Suprapubic skin (tissue), 4 donors: ENCODE results near the gene NTMT1. TPM values are rescaled to one million over a fixed set of nuclear protein-coding genes. Genes with fewer than 3 reads are reported as not detected.

Experiments used
- DNase-seq, 2 donors: peaks; one replicate each; pipeline ENCODE4 v3.0.0-alpha.2; 2019; ENCODE audit warnings: low spot score in 2 of 2
- H3K27ac ChIP-seq: fragments of 200-600 bp; sonication (generic); one replicate; pipeline ENCODE4 v1.5.1; 2019
- H3K27me3 ChIP-seq: fragments of 200-600 bp; sonication (generic); one replicate; pipeline ENCODE4 v1.5.1; 2019
- H3K36me3 ChIP-seq: fragments of 200-600 bp; sonication (generic); one replicate; pipeline ENCODE4 v1.5.1; 2019
- H3K4me1 ChIP-seq: fragments of 200-600 bp; sonication (generic); one replicate; pipeline ENCODE4 v1.5.1; 2019
- H3K4me3 ChIP-seq: fragments of 200-600 bp; sonication (generic); one replicate; pipeline ENCODE4 v1.5.1; 2019; ENCODE audit warnings: mild to moderate bottlenecking
- H3K9me3 ChIP-seq: fragments of 200-600 bp; sonication (generic); one replicate; pipeline ENCODE4 v1.5.1; 2019
- CTCF ChIP-seq, 2 donors: fragments of 200-600 bp in 1 of 2; fragments of 450-650 bp in 1 of 2; sonication (generic) in 1 of 2; IDR thresholded peaks; one replicate each; pipeline ENCODE4 v1.5.1; 2016 to 2019; ENCODE audit warnings: antibody characterized with exemption in 2 of 2, mild to moderate bottlenecking in 1 of 2, moderate library complexity in 1 of 2
- EP300 ChIP-seq: sonication (generic); formaldehyde crosslinking; IDR thresholded peaks from one replicate; pipeline ENCODE4 v1.6.1; 2017; ENCODE audit warnings: antibody characterized with exemption
- POLR2A ChIP-seq, 2 donors: fragments of 450-650 bp; IDR thresholded peaks; one replicate each; pipeline ENCODE4 v1.6.1; 2017; ENCODE audit warnings: antibody characterized with exemption in 2 of 2, mild to moderate bottlenecking in 2 of 2, moderate library complexity in 2 of 2
- POLR2AphosphoS5 ChIP-seq, 3 donors: sonication (generic); formaldehyde crosslinking; IDR thresholded peaks; one replicate each; pipeline ENCODE4 v1.6.1; 2017; ENCODE audit warnings: antibody characterized with exemption in 3 of 3
- WGBS: methylation state at CpG from one replicate; pipeline ENCODE4 v1.1.5; 2018; 5-methylcytosine and 5-hydroxymethylcytosine counted together
- total RNA-seq, 4 donors: library from RNA; depleted of rRNA; stranded (reverse); fragments of >200 nt; gene quantifications; one replicate each; pipeline ENCODE4 v1.1.0, GENCODE V29; 2016

Gene NTMT1
- total RNA-seq, 4 donors from 2014 or later, result 19.4 to 25.0 (median 20.8) TPM

GRCh38 chr9:129581505-129582189 lies 44.3 kb upstream of the NTMT1 start:
- no peak for TF ChIP-seq CTCF (IDR thresholded peaks at IDR 0.05)
- TF ChIP-seq POLR2A (IDR thresholded peaks at IDR 0.05), result no peak
- TF ChIP-seq POLR2AphosphoS5 (IDR thresholded peaks at IDR 0.05), result no peak
- no peak for TF ChIP-seq EP300
- WGBS, result 78% methylated on average over 4 of the region's 4 CpGs

DNA sequence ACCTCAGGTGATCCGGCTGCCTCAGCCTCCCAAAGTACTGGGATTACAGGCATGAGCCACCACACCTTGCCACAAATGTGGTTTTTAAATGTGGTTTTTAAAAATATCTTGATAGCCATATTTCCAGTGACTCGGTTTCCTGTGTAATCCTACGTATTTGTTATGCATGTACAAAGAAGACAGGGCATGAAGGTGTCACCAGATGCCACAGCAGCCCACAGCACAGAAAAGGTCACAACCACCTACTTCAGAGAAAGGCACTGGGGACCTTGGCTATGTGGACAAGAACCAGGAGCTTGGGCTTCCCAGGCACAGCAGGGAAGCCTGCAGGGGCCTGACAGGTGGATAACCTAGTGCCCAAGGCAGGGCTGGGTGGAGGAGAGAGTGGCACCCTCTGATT lies 43.1 kb upstream of the NTMT1 start:
- no peak overlapping the region for H3K27ac ChIP-seq
- no peaks in the 10 kb centered on the region for H3K27me3 ChIP-seq
- H3K4me3 ChIP-seq, result no peak overlapping the region
- no peaks in the 10 kb centered on the region for H3K9me3 ChIP-seq
- H3K4me1 ChIP-seq, result no peaks in the 10 kb centered on the region
- no peak for DNase-seq
- WGBS, result 93% methylated on average over 3 of the region's 3 CpGs
- H3K36me3 ChIP-seq, result no peaks in the 10 kb centered on the region
- TF ChIP-seq POLR2AphosphoS5 (IDR thresholded peaks at IDR 0.05), result no peak
- no peak for TF ChIP-seq POLR2A (IDR thresholded peaks at IDR 0.05)
- TF ChIP-seq EP300, result no peak
- TF ChIP-seq CTCF (IDR thresholded peaks at IDR 0.05), result no peak

More at GRCh38 chr9:129581505-129582189, 44.3 kb upstream of the NTMT1 start:
- Histone ChIP-seq H3K4me1 (no peaks in the 10 kb centered on the region), H3K27me3 (no peaks in the 10 kb centered on the region), H3K4me3 (no peak overlapping the region), H3K9me3 (no peaks in the 10 kb centered on the region), H3K27ac (no peak overlapping the region), H3K36me3 (no peaks in the 10 kb centered on the region)
- no peak for DNase-seq

GRCh38 chr9:129583308-129584038 lies 42.5 kb upstream of the NTMT1 start:
- 74% methylated on average over 10 of the region's 10 CpGs for WGBS
- no peaks in the 10 kb centered on the region for H3K9me3 ChIP-seq
- no peaks in the 10 kb centered on the region for H3K27me3 ChIP-seq
- DNase-seq, result peak in 1 of 2 donors; percentile 55
- no peak for TF ChIP-seq EP300
- no peak for TF ChIP-seq CTCF (IDR thresholded peaks at IDR 0.05)
- TF ChIP-seq POLR2AphosphoS5 (IDR thresholded peaks at IDR 0.05), result no peak
- TF ChIP-seq POLR2A (IDR thresholded peaks at IDR 0.05), result no peak
- no peak overlapping the region for H3K4me3 ChIP-seq
- H3K27ac ChIP-seq, result no peak overlapping the region
- H3K36me3 ChIP-seq, result no peaks in the 10 kb centered on the region
- H3K4me1 ChIP-seq, result no peaks in the 10 kb centered on the region

DNA sequence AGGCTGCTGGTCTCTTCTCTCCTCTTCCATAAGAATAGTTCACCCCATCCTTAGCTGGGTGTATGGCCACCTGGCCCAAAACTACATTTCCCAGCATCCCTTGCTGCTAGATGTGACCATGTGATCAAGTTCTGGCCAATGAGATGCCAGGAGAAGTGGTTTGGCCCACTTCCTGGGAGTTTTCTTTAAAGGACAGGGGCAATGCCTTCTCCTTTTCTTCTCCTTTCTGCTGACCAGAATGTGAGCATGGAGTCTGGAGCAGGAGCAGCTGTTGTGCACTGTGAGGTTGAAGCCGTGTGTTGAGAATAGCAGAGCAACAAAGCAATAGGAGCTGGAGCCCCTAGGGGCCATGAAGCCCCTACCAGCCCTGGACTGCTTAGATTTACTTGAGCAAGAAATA lies 41.8 kb upstream of the NTMT1 start:
- no peaks in the 10 kb centered on the region for H3K27me3 ChIP-seq
- WGBS, result 100% methylated on average over 1 of the region's 1 CpG
- DNase-seq, result peak in 1 of 2 donors; percentile 72
- no peaks in the 10 kb centered on the region for H3K9me3 ChIP-seq
- H3K4me3 ChIP-seq, result no peak overlapping the region
- H3K4me1 ChIP-seq, result no peaks in the 10 kb centered on the region
- TF ChIP-seq CTCF (IDR thresholded peaks at IDR 0.05), result no peak
- TF ChIP-seq POLR2AphosphoS5 (IDR thresholded peaks at IDR 0.05), result no peak
- peak overlapping the region; percentile 20 for H3K27ac ChIP-seq
- H3K36me3 ChIP-seq, result no peaks in the 10 kb centered on the region

DNA sequence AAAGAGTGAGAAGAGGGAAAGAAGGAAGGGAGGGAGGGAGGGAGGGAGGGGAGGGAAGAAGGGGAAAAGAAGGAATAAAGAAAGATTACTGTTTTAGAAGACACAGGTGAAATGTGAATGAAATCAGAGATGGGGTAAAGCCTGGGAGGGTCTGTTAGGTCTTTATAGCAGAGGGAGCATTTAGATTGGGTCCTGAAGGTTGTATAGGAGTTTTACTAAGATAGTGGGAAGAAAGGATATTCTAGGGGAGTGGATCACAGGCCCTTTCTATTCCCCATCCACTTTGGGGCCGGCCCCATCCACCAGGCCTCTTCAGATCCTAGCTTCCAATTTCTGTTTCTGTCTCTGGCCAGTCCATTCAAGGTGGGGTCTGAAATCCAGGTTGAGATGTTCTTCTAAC lies 40.6 kb upstream of the NTMT1 start:
- no peaks in the 10 kb centered on the region for H3K36me3 ChIP-seq
- no peaks in the 10 kb centered on the region for H3K27me3 ChIP-seq
- H3K27ac ChIP-seq, result no peak overlapping the region
- H3K4me1 ChIP-seq, result no peaks in the 10 kb centered on the region
- no peak overlapping the region for H3K4me3 ChIP-seq
- no peak for DNase-seq
- no peaks in the 10 kb centered on the region for H3K9me3 ChIP-seq
- WGBS, result 88% methylated on average over 1 of the region's 1 CpG
- no peak for TF ChIP-seq EP300
- no peak for TF ChIP-seq POLR2A (IDR thresholded peaks at IDR 0.05)
- TF ChIP-seq POLR2AphosphoS5 (IDR thresholded peaks at IDR 0.05), result no peak
- TF ChIP-seq CTCF (IDR thresholded peaks at IDR 0.05), result no peak
